Measurements from ENCODE around the gene GAL3ST2.

DNA sequence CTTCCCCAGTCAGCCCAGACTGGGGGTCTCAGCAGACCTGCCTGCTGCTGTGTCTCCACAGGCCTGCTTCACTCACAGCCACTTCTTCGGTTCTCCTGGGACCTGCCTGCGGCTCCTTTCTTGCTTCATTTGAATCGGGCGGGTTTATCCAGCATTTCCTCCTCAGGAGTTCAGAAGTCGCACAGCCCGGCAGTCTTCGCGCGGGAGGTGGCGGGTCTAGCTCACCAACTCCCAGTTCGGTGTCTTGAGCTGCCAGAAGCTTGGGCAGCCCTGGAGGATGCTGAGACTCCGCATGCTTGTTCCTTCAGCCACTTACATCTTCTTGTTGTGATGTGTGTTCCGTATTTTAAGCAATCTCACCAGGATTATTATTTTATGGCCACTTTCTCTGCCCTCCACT lies 31.3 kb upstream of the GAL3ST2 start:
- TF ChIP-seq CTCF (IDR thresholded peaks at IDR 0.05; ENCODE audit: poor library complexity, severe bottlenecking) (no peak), SMC3 (conservative IDR thresholded peaks at IDR 0.05; ENCODE audit: poor library complexity) (no peak), REST (IDR thresholded peaks at IDR 0.05; ENCODE audit: borderline replicate concordance) (no peak), EP300 (conservative IDR thresholded peaks at IDR 0.05; ENCODE audit: poor library complexity, severe bottlenecking) (no peak)

Data from neural cell (in vitro differentiated cells).